GOT3 (cell line): ENCODE measurements around the gene IL17RB.

Source experiments
- DNase-seq: peaks from one replicate; lab custom pipeline; 2025; ENCODE audit warnings: mixed read lengths; lab: John Stamatoyannopoulos, UW

Gene IL17RB

DNA sequence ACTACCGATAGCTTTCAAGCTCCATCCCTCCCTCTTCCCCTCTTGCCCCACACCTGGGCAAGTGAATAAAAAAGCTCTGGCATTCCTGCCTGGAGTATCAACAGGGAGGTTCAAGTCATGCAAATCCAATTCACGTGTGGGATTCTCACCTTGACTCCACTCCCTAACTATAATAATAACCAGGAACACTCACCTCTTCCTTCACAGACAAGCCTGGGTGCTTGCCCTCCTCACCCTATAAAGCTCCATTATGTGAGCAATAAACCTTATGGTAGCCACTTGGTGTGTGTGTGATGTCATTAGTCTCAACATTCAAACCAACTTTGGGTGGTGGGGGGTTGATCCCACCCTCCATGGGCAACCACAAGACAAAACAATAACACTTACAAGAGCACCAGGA lies 16.8 kb upstream of the IL17RB start:
- DNase-seq = no peak

DNA sequence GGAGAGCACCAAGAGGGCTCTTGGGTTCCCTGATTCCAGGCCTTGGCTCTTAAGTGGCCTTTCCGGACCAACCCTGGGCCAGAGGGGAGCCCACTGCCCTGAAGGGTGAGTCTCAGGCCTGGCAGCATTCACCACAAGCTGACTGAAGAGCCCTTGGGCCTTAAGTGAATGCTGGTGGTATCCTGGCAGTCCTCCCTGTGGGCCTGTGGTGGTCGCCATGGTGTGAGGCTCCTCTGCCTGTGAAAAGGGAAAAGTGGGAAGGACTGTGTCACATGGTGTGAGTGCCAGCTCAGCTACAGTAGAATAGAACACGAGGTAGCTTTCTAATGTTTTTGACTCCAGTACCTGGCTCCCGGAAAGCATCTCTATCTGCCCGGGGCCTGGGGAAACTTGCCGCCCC lies 15.4 kb upstream of the IL17RB start:
- no peak for DNase-seq

DNA sequence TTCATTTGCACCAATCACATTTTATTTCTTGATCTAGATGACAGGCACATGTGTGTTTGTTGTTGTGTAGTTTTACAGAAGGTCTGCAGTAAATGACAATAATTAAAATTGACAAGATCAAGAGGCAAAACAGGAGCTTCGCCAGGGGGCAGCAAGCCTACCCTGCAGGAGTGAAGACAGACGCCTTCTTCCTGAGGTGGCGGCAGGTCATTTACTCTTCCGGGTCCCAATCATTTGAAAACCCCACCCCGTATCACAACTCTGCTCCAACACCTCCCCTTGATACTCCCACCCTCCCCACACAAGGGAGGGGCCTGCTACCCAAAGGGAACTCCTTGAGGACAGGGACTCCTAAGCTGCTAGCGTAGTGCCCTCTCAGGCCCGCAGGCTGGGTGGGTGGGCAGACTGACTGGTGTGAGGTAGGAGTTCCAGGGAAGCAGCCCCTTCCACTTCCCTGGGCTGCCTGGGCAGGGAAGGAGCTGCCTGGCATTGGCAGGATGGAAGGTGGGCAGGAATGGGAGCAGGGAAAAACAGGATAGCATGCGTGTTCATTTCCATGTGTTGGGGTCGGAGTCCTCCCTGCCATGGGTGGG lies 13.2 kb upstream of the IL17RB start:
- DNase-seq = no peak

DNA sequence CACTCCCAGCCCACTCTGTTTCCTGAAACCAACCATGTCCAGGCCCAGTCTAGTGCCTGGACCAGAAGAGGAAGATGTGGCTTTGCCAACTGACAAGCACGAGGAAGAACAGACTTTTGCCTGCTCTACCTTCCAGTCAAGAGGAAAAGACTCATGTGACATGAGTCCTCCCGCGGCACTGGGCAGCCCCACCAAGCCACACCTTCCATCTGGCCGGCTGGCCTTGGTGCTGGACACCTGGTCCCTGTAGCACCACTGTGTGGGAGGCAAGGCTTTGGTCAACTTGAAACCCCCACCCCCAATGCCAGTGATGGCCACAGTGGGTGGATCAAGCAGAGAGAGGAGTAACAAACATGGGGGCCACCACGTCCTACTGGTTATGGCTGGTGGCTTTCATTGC lies 12.7 kb upstream of the IL17RB start:
- DNase-seq = no peak

DNA sequence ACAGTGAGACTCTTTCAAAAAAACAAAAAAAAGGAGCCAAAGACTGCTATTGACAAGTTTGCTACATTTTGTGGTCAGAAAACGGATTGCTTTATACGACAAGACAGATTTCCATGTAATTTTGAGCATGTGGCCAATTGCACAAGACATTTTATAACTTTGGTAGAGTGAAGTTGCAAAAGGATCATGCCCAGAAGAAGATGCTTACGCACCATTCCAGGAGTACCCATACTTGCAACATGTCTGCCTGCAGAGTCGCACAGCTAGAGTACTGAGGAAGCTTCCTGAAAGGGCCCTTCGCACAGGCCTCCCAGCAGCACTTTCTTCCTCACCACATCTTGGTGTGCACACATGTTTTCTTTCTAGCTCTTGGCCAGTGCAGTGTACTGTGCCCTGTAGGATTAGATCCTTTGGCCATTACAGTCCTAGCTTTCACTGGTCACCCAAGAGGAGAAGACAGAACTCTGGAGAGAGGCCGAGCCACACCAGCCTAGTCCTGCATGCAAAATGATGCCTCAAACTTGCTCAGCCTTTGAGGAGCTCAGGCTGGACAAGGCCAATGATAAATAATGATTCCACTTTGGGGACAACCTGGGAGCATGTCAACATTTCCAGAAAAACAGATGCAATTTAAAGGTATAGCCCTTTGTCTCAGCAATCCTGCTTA lies 11.8 kb upstream of the IL17RB start:
- DNase-seq = no peak

DNA sequence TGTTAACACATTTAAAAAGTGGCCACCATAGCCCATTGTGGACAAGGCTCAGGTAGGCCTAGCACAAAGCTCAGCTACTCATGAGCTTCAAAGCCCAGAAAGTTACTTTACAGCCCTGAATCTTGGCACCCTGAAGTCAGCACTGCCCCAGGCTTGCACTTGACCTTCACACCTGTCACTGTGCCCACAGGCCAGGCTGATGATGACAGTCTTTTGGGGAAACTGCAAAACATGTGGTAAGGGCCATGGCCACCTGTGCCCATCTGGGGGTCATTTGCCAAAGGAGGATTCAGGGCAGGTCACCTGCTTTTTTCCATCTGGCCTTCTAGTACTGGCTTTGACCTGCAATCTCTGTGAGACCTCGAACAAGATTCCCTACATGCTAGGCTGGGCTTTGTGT lies 11.1 kb upstream of the IL17RB start:
- no peak for DNase-seq

DNA sequence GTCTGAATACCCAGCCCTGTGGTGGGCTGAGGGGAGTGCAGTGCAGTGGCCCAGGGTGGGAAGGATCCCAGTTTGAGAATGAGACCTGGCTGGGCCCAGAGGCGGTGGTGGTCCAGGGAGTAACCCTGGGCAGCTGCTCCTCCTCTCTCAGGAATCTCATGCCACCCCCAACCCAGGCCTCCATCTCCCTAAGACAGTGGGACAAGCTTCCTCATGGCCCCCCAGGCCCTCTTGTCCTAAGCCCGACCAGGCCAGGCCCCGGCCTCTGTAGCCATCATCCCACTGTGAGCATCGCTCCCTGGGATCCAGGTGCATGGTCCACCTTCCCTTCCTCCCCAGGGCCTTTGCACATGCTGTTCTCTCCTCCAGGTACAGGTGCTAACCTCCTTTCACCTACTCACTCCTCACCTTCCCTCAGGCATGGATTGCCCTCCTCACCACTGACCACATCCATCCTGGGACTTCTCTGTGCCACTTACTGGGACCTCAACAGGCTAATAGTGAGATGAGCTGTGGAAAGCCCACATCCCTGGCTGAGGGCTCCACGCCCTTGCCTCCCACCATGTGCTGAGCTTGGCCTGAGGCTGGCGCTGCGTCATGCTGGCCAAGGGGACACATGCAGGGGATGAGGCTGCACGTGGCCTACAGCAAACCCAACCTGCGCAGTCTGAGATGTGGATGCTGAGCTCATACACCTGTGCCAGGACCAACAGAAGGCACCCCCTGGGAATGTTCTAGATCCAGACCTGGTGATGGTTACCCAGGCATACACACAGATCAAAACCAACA lies 10.1 kb upstream of the IL17RB start:
- DNase-seq = no peak

DNA sequence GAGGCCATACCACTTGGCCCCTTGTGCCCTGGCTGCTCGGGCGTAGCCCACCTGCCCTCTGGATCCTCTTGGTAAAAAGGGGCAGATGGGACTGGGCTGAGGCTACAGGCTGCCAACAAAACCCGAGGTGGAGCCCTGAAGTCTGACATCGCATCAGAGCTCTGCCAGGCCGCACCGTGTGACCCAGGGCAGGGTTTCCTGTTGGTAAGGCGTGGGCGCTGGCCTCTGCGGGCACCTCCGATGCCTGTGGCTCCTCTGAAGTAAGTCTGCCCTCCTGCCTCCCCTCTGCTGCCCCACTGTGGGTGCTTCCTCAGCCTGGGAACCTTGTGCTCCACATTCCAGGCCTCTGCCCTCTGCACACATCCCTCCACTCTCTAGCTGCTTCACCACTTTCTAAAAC lies 9.0 kb upstream of the IL17RB start:
- no peak for DNase-seq

DNA sequence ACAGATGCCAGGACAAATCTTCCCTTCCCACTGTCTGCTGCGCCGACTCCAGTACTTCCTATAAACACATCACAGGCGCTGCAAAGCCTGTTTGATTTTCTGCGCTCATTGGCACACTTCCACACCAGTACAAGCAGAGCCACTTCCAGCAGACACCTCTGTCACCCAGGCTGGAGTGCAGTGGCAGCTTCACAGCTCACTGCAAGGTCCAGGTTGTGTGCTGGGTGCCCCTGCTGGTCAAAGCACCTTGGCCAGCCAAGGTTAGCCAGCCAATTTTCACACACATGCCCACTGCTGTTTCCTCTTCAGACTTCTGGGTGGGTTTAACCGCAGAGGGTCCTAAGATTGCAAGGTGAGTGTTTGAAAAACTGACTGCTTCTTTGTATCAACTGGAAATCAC lies 5.1 kb upstream of the IL17RB start:
- DNase-seq = no peak

DNA sequence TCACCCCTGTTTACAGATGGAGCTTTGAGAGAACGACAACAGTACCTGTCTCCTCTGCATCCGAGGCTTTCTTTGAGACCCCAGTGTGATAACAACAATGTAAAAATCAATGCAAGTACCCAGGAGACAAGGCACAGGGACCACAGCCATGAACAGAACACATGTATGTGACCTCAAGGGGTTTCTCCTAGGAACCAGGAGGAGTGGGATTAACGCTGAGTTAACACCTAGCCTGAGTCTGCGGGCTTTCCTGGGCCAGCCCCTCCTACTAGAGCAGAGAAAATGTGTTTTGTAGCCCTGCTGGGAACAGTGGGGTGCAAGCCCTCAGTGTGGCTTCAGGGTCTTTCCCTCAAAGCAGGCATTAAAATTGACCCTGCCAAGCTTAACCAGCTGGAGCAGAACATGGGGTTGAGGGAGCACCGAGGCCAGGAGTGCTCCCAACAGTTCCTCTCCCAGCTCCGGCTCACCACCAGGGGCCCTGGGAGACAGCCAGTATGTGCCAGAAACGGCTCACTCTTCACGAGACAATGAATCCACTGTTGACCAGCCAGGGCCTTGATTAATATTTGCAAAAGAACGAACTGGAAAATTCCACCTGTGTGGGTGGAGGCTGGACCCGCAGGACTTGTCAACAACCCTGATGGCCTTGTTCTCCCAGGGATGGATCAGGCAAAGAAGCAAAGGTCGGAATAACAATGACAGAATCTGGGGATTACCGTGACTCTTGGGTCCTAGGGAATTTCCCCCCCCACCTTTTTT lies 3.8 kb upstream of the IL17RB start:
- no peak for DNase-seq

DNA sequence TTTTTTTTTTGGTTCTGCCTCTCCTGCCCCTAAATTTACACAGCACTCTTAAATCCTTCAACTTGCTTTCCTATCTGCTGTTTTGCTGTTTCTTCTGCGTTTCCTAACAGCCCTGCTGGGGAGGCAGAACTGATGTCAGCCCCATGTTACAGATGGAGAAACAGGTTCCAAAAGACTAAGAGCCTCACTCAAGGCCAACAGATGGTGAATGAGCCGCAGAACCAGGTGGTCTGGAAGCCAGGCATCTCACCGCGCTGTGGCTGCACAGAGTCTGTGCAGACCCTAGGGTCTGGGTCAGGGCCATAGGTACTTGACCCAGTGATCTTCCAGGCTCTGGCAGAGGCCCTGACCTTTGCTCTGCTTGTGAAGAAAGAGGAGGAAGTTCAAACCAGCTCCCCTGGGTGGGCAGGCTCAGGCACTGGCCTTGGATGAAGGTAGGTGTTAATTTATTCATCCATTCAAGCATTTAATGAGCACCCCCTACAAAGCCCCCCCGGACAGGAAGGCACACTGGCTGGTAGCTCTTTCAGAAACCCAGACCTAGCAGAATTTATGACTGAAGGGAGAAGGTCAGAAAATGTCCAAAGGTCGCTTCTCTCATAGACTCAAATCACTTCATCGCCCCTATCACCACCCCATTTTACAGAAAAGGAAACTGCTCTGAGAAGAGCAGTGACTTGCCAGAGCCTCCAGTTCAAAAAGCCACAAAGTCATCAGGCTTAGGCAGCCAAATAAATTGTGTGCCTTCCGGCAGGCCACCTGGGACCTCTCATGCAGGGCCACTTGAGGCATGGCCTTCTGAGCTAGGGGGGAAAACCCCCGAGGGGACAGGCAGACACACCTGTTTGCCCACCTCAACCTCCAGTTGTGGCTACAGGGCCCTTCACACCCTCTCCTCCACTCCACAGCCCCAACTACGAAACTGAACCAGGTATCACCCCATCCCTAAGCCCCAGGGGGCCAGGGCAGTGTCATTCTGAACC lies 2.9 kb upstream of the IL17RB start:
- DNase-seq = no peak

DNA sequence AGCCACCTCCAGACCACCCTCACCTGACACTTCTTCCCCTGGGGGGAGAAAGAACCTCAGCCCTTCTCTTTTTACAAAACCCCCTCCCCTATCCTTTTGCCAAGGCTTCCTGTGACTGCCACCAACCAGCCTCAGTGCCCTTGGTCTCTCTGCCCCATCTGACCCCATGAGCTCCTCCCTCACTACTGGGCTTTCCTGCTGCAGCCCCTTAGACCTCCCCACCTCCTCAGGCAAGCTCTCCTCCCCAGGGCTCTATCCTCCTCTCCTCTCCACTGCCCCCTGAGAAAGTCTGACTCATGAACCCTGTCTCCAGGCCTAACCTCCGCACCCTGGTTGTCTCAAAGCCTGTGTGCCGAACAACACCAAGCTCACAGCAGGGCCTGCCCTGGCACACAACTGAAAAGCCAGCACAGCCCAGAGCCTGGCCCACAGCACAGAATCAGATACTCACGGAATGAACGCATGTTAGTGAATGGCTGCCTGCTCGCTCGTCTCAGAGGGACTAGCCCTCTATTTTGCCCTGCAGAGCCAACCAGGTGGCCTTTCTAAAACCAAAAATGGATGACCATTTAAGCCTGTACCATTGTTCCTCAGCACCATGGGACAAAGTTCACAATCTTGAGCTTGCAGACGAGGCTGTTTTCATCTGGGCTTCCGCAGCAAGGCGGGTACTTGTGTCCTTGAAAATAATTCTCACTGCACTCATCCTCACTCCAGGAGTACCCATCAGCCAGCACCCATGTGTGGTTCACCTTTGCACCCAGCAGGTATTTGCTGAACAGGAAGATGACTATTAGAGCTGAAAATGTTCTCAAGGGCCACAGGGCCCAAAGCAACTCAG lies 1.9 kb upstream of the IL17RB start:
- DNase-seq = no peak

DNA sequence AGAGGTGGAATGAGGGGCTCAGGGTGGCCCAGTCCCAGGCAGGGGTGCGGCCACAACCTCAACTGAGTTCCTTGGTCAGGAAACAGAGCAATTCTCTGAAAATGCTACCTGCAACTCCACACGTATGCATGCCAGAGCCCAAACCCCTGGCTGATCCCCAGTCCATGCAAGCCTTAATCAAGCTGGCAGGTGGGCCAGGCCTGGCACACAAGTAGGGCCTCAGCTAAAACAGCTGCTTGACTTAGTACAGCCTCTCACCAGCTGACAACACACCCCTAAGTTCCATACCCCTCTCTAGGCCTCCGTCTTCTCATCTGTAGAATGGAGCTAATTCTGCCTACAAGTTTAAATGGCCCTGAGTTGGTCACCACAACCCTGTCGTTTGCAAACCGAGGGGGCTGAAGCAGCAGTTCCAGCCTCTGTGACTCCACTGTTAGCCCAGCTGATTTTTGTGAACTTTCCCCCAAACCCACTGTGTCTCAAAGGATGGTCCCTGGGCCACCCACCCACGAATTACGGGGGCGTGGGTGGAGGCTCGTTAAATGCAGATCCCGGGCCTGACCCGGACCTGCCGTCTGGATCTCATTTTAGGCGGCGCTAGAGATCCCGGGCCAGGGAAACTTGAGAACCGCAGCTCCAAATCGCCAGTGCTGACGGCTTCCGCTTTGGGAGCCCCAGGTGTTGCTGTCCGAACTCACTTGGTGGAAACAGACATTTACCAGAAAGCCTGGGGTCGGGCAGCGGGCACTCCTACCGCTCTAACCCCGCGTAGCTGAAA lies 1.1 kb upstream of the IL17RB start:
- DNase-seq = no peak

DNA sequence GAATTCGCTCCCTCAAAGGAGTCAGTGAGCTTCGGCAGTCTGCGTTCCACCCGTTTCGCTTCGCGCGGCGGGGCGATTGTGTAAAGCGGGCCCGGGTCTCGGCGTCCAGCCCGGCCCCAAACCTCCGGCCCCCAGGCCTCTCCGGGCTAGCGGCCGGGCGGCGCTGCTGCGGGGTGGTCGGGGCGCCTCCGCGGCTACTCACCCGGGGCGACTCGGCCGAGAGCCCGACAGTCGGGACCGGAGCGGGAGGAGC lies 561 bp upstream of the IL17RB start:
- no peak for DNase-seq

DNA sequence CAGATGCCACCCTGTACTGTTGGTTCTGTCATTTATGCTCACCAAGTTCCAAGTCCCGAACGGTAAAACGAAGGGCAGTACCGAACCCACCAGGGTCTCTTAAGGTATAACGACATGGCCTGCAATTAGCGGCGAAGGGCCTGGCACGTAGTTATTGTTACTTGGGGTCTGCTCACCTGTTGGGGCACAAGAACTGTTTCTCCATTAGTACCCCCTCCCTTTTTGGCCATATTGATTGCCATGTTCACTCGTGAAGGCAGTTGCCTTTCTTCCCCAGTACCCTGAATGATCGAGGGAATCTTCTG lies 435 bp downstream of the IL17RB start:
- DNase-seq = no peak

DNA sequence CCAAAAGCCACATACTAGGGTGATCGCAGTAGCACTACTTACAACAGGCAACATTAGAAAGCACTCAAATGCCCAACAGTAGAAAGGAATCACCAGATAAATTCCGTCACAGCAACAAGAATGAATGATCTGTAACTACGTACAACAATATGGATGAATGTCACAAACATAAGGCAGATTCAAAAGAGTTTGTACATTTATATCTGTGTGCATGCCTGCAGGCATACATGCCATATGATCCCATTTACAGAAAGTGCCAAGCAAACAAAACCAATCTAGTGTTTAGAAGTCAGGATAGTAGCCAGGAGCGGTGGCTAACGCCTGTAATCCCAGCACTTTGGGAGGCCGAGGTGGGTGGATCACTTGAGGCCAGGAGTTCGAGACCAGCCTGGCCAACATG lies 3.5 kb downstream of the IL17RB start:
- DNase-seq = no peak

DNA sequence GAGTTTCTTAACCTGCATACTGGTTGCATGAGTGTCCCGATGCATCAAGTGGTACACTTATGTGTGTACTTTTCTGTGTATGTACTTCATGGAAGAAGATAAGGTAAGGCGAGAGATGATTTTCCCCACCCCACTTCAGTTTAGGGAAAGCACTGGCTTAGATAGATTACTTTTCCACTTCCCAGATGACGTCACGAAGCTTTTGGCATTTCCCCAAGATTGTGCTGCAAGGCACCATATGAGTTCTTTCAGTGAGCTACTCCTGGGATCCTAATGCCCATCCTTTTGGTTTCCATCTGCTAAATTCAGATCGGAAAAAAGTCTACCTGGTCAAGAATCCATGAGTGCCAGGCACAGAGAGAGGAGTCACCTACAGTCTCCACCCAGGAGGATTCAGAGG lies 4.5 kb downstream of the IL17RB start:
- DNase-seq = no peak

DNA sequence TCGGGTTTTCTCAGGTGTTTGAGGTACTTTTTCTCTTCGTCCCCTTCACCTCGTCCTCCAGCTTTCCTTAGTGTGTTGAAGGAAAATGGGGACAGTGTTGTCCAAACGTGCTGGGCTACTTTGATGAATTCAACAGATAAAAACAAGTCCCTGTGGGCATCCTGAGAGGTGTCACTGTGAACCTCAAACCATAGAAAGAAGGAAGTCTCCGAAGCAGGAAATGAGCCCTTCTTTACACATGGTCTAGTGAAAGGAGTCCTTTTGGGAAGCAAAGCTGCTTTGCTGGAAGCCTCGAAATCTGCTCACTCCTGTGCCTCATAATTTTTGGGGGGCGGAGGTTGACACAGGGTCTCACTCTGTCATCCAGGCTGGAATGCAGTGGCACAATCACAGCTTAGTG lies 10.6 kb downstream of the IL17RB start:
- DNase-seq = no peak

DNA sequence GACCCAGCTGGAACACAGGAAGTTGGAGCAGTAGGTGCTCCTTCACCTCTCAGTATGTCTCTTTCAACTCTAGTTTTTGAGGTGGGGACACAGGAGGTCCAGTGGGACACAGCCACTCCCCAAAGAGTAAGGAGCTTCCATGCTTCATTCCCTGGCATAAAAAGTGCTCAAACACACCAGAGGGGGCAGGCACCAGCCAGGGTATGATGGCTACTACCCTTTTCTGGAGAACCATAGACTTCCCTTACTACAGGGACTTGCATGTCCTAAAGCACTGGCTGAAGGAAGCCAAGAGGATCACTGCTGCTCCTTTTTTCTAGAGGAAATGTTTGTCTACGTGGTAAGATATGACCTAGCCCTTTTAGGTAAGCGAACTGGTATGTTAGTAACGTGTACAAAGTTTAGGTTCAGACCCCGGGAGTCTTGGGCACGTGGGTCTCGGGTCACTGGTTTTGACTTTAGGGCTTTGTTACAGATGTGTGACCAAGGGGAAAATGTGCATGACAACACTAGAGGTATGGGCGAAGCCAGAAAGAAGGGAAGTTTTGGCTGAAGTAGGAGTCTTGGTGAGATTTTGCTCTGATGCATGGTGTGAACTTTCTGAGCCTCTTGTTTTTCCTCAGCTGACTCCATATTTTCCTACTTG lies 11.9 kb downstream of the IL17RB start:
- no peak for DNase-seq

DNA sequence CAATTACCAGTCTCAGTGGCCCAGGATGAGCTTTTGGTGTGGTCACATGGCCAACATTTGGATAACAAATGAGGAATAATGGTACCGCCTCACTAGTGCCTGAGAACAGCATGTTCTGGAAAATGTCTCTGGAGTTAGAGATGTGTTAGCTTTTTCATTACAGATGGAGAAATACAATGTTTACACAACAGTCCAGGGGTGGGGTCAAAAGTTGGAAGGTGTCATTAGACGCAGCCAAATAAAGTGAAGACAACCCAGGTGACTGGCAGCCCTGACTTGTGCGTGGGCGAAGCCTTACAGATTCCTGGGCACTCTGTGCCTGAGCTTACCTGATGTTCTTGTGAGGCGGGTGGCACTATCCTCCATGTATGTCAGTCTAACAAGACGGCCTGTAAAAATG lies 12.8 kb downstream of the IL17RB start:
- no peak for DNase-seq
